ENCODE data around the gene TMEM50B.
"Not testable (repeated sequence)": the region's sequence is repeated elsewhere in the genome, so short reads cannot be mapped to it uniquely, and the experiment has no call there.

TMEM50B gene

GRCh38 chr21:33477066-33477465 lies 2.7 kb downstream of the TMEM50B start:
- no peak for DNase-seq

GRCh38 chr21:33473344-33473743 lies 6.4 kb downstream of the TMEM50B start:
- DNase-seq: no peak

- no peak for DNase-seq
These were observed 9.1 kb downstream of the TMEM50B start for GRCh38 chr21:33470701-33471100.

- not testable (repeated sequence) for DNase-seq
These were observed 10.6 kb downstream of the TMEM50B start for GRCh38 chr21:33469183-33469582.

GRCh38 chr21:33461538-33462250 lies 18.1 kb downstream of the TMEM50B start:
- DNase-seq: no peak

GRCh38 chr21:33458861-33459260 lies 20.9 kb downstream of the TMEM50B start:
- no peak for DNase-seq

GRCh38 chr21:33455686-33456446 lies 23.9 kb downstream of the TMEM50B start:
- DNase-seq: peak; percentile 3

- DNase-seq: no peak
These were observed 27.4 kb downstream of the TMEM50B start for GRCh38 chr21:33452362-33452761.

- DNase-seq: no peak
These were observed 28.1 kb downstream of the TMEM50B start for GRCh38 chr21:33451634-33452071.

GRCh38 chr21:33449616-33450015 lies 30.2 kb downstream of the TMEM50B start:
- no peak for DNase-seq

- DNase-seq: not testable (repeated sequence)
These were observed 33.2 kb downstream of the TMEM50B start for GRCh38 chr21:33446620-33447019.

GRCh38 chr21:33444499-33444898 lies 35.3 kb downstream of the TMEM50B start:
- no peak for DNase-seq

GRCh38 chr21:33443194-33443593 lies 36.6 kb downstream of the TMEM50B start:
- DNase-seq: no peak

GRCh38 chr21:33441489-33442477 lies 38.0 kb downstream of the TMEM50B start:
- no peak for DNase-seq

GRCh38 chr21:33437140-33437539 lies 42.6 kb downstream of the TMEM50B start:
- no peak for DNase-seq

- DNase-seq: peak; percentile 89
These were observed 44.9 kb downstream of the TMEM50B start for GRCh38 chr21:33434770-33435360.

GRCh38 chr21:33433425-33434114 lies 46.2 kb downstream of the TMEM50B start:
- DNase-seq: no peak

GRCh38 chr21:33433001-33433400 lies 46.8 kb downstream of the TMEM50B start:
- no peak for DNase-seq

- DNase-seq: no peak
These were observed 47.3 kb downstream of the TMEM50B start for GRCh38 chr21:33432496-33432895.

- no peak for DNase-seq
These were observed 48.9 kb downstream of the TMEM50B start for GRCh38 chr21:33430858-33431257.

- DNase-seq: no peak
These were observed 51.1 kb downstream of the TMEM50B start for GRCh38 chr21:33428669-33429068.

GRCh38 chr21:33427051-33427450 lies 52.7 kb downstream of the TMEM50B start:
- no peak for DNase-seq
